GM12878 (cell line): ENCODE results near the gene PRLH. TPM values are rescaled to one million over a fixed set of nuclear protein-coding genes. Genes with fewer than 3 reads are reported as not detected.

Source experiments
- ATAC-seq: fragments of 200-7000 bp; cut with Tn5 transposase; 3 replicates; pipeline ENCODE4 v1.9.1; 2020; ENCODE audit warnings: mild to moderate bottlenecking, moderate library complexity
- BruUV-seq: library from RNA; stranded (reverse); fragments of 400-500 nt; replicated peaks from 2 replicates; lab custom pipeline; 2021; lab: Mats Ljungman, UMichigan
- CTCF ChIA-PET: fragments of 300-600 bp; sonication (Branson Sonifier 250); formaldehyde crosslinking; extraction: SDS; loops from one replicate; lab custom pipeline; 2021; ENCODE audit warnings: inconsistent platforms; lab: Yijun Ruan, JAX
- POLR2A ChIA-PET: fragments of 350-600 bp; formaldehyde crosslinking; extraction: SDS; loops from one replicate; lab custom pipeline; 2021; ENCODE audit warnings: inconsistent platforms; lab: Charles Lee
- RAD21 ChIA-PET: fragments of 300-600 bp; sonication (Branson Sonifier 250); formaldehyde crosslinking; loops from one replicate; lab custom pipeline; 2023; ENCODE audit warnings: antibody characterized with exemption; ENCODE audit not compliant: unreplicated experiment; lab: Charles Lee
- SMC1A ChIA-PET: fragments of 300-600 bp; sonication (Branson Sonifier 250); formaldehyde crosslinking; loops from one replicate; lab custom pipeline; 2023; ENCODE audit not compliant: unreplicated experiment, uncharacterized antibody; lab: Charles Lee
- DNase-seq: peaks from one replicate; pipeline ENCODE4 v3.0.0-alpha.2; 2011; ENCODE audit warnings: low read depth, low spot score
- FAIRE-seq: peaks from 3 replicates; lab custom pipeline; 2011; peaks lifted over from hg19 to GRCh38; lab: Jason Lieb, UNC
- H2AFZ ChIP-seq: 2 replicates; pipeline ENCODE4 v1.6.0; 2011; ENCODE audit warnings: low read depth, low read length, control low read depth; ENCODE audit not compliant: control insufficient read depth
- H3K27ac ChIP-seq: 2 replicates; pipeline ENCODE4 v1.5.1; 2011; ENCODE audit warnings: control low read depth; ENCODE audit not compliant: control insufficient read depth, insufficient read depth
- H3K27me3 ChIP-seq, 2 experiments: replicated peaks in 1 of 2; 2 replicates each; pipeline versions ENCODE4 v1.6.0 to v1.6.1; 2011; ENCODE audit warnings: low read length in 1 of 2; ENCODE audit not compliant: control insufficient read depth in 2 of 2, insufficient read depth in 2 of 2
- H3K36me3 ChIP-seq, 2 experiments: 2 replicates each; pipeline ENCODE4 v1.5.1; 2011; ENCODE audit warnings: low read length in 1 of 2; ENCODE audit not compliant: control insufficient read depth in 2 of 2, insufficient read depth in 2 of 2
- H3K4me1 ChIP-seq: 2 replicates; pipeline ENCODE4 v1.6.1; 2011; ENCODE audit warnings: mild to moderate bottlenecking, low read length, moderate library complexity, mixed read lengths; ENCODE audit not compliant: control insufficient read depth, insufficient read depth
- H3K4me2 ChIP-seq: 2 replicates; pipeline ENCODE4 v1.6.0; 2011; ENCODE audit warnings: control low read depth; ENCODE audit not compliant: control insufficient read depth, insufficient read depth
- H3K4me3 ChIP-seq: fragments of 200-600 bp; sonication (generic); 2 replicates; pipeline ENCODE4 v1.5.1; 2016
- H3K79me2 ChIP-seq: 2 replicates; pipeline ENCODE4 v1.6.0; 2011; ENCODE audit warnings: low read length; ENCODE audit not compliant: control insufficient read depth, insufficient read depth
- H3K9ac ChIP-seq: 2 replicates; pipeline ENCODE4 v1.8.0; 2011; ENCODE audit warnings: low read length, control low read depth, mixed read lengths; ENCODE audit not compliant: control insufficient read depth, insufficient read depth
- H3K9me3 ChIP-seq: replicated peaks from 3 replicates; pipeline ENCODE4 v1.5.1; 2011; ENCODE audit warnings: mild to moderate bottlenecking, low read length; ENCODE audit not compliant: control insufficient read depth, insufficient read depth
- H4K20me1 ChIP-seq: 2 replicates; pipeline ENCODE4 v1.6.0; 2011; ENCODE audit not compliant: control insufficient read depth, insufficient read depth
- CBX5 ChIP-seq: sonication (generic); IDR thresholded peaks from 2 replicates; pipeline ENCODE4 v1.6.1; 2016; ENCODE audit warnings: low read depth, moderate library complexity, mild to moderate bottlenecking, inconsistent platforms
- CEBPB ChIP-seq, 2 experiments: fragments of 150-350 bp in 1 of 2; IDR thresholded peaks; 2 replicates each; pipeline ENCODE4 v1.6.1; 2012 to 2014; ENCODE audit warnings: low read depth in 2 of 2, low read length in 2 of 2, borderline replicate concordance in 1 of 2, inconsistent platforms in 1 of 2
- EED ChIP-seq: sonication (generic); IDR thresholded peaks from 2 replicates; pipeline ENCODE4 v1.6.1; 2016; ENCODE audit warnings: antibody characterized with exemption, low read depth
- MAX ChIP-seq: IDR thresholded peaks from 2 replicates; pipeline ENCODE4 v1.6.1; 2012; ENCODE audit warnings: low read depth, low read length, improper control_type of control experiment
- PAX8 ChIP-seq: fragments of 450-650 bp; IDR thresholded peaks from 2 replicates; pipeline ENCODE4 v1.6.1; 2017; ENCODE audit warnings: mild to moderate bottlenecking, moderate library complexity
- POLR2AphosphoS2 ChIP-seq: IDR thresholded peaks from 2 replicates; pipeline ENCODE4 v1.6.1; 2011; ENCODE audit warnings: low read depth, mild to moderate bottlenecking, low read length, improper control_type of control experiment, moderate library complexity
- SREBF1 ChIP-seq: IDR thresholded peaks from 2 replicates; pipeline ENCODE4 v1.6.1; 2012; ENCODE audit warnings: mild to moderate bottlenecking, low read length
- YY1 ChIP-seq: IDR thresholded peaks from 2 replicates; pipeline ENCODE4 v1.6.1; 2011; ENCODE audit warnings: low read depth, mild to moderate bottlenecking, low read length
- ZBTB4 ChIP-seq: fragments of 450-650 bp; formaldehyde crosslinking; IDR thresholded peaks from 2 replicates; pipeline ENCODE4 v1.4.0; 2022; ENCODE audit warnings: mild to moderate bottlenecking, moderate library complexity
- ZNF217 ChIP-seq: fragments of 450-650 bp; IDR thresholded peaks from 2 replicates; pipeline ENCODE4 v1.6.1; 2017; ENCODE audit warnings: antibody characterized with exemption, mild to moderate bottlenecking
- WGBS: methylation state at CpG from one replicate; pipeline ENCODE4 v1.1.6; 2016; ENCODE audit warnings: low lambda C conversion rate; ENCODE audit not compliant: insufficient replicate concordance, insufficient coverage; ENCODE audit errors: missing lambda C conversion rate; 5-methylcytosine and 5-hydroxymethylcytosine counted together
- in situ Hi-C: fragments of 300-500 bp; cut with MboI; formaldehyde crosslinking; loops from 9 replicates; pipeline ENCODE4 v1.14.3; 2018; ENCODE audit warnings: mixed read lengths
- intact Hi-C: fragments of 100-400 bp; cut with micrococcal nuclease; formaldehyde crosslinking; loops from one replicate; pipeline ENCODE4 v1.14.2; 2022; ENCODE audit not compliant: unreplicated experiment
- polyA plus RNA-seq, 11 experiments: library from polyadenylated mRNA; depleted of rRNA in 4 of 11; unstranded in 6 of 11; stranded (reverse) in 5 of 11; fragments of >200 nt; fragmentation: Nextera tagmentation in 4 of 11; fragmentation: Illumina TruSeq in 1 of 11; extraction: Ambion mirVana in 4 of 11; extraction: Trizol in 1 of 11; gene quantifications; 1 replicate in 1 of 11; 2 replicates in 10 of 11; pipeline versions ENCODE4 v1.2.1 to v1.2.3, GENCODE V29; 2011 to 2016; ENCODE audit warnings: inconsistent platforms in 2 of 11, missing spikeins in 2 of 11, low read depth in 1 of 11
- total RNA-seq, 4 experiments: library from RNA; depleted of rRNA in 3 of 4; stranded (reverse); fragments of >200 nt in 3 of 4; fragmentation: Illumina TruSeq in 1 of 4; extraction: Trizol in 1 of 4; gene quantifications; 2 replicates each; pipeline versions ENCODE4 v1.2.1 to v1.2.3, GENCODE V29; 2013 to 2021

PRLH gene
- total and polyA plus RNA-seq, 10 of the 15 experiments (the other 5 are each of a cell fraction or from before 2014, with no cell fraction given) = not detected

GRCh38 chr2:237575869-237576862 is 9.8 kb downstream of the PRLH start:
- Histone ChIP-seq H4K20me1 (no peaks in the 10 kb centered on the region), H3K36me3 (no peaks in the 10 kb centered on the region), H3K4me3 (no peak overlapping the region), H3K4me1 (no peaks in the 10 kb centered on the region), H3K9ac (no peak overlapping the region), H3K27me3 (peaks cover 0 to 2% of the 10 kb centered on the region in 2 experiments; a peak in 1 of 4 replicates), H3K27ac (no peak overlapping the region), H2AFZ (no peak overlapping the region), H3K79me2 (no peaks in the 10 kb centered on the region), H3K4me2 (no peak overlapping the region), H3K9me3 (no peaks in the 10 kb centered on the region)
- intact Hi-C loops (no loop called here), in situ Hi-C loops (no loop called here)
- DNase-seq (no peak), FAIRE-seq (no peak), ATAC-seq (no peak)
- ChIA-PET CTCF (interaction anchor here (1.3 to 6.7 kb wide), 2 partner anchors 63 to 64 kb away, joined by 6 to 364 read pairs; no protein-coding TSS in a partner anchor), SMC1A (interaction anchor here (7.1 kb wide), 1 partner anchor 64 kb away, joined by 190 read pairs; no protein-coding TSS in a partner anchor), RAD21 (interaction anchor here (0.7 to 7.4 kb wide), 2 partner anchors 64 to 90 kb away, joined by 3 to 300 read pairs; no protein-coding TSS in a partner anchor), POLR2A (no interaction called here)
- TF ChIP-seq CEBPB (IDR thresholded peaks at IDR 0.05; ENCODE audit: borderline replicate concordance in 1 of 2, low read depth in 2 of 2, low read length in 2 of 2) (no peak), CBX5 (no peak), MAX (no peak), EED (no peak), ZBTB4 (CRISPR knock-in tag) (no peak), POLR2AphosphoS2 (no peak), SREBF1 (no peak), ZNF217 (no peak), PAX8 (no peak), YY1 (no peak)
- 44% methylated on average over 24 of the region's 27 CpGs for WGBS
- no TSS peak for BruUV-seq
